ENCODE measurements around the gene BRK1. TPM values are rescaled to one million over a fixed set of nuclear protein-coding genes. Genes with fewer than 3 reads are reported as not detected.

BRK1 gene
- total and polyA plus RNA-seq, 4 donors, result 28.3 to 82.2 (median 67.9) TPM

DNA sequence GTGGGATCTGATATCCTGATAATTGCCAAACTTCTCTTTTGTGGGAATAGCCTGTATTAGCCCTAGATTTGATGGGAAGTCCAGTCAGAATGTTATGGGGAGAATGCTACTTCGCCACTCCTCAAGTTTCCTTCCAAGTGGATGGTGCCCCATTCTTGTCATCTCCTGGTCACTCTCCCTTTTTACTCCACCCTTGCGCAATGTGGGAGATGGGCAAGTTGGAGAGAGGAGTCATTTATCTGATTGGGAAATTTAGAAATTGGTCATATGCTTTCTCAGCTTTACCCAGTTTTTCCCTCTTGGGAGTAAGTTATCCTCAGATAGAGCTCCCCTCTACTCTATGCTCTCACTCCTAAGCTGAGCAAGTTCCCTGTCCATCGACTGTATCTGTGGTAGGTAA lies 21.8 kb upstream of the BRK1 start:
- no peak for TF ChIP-seq FOXA1 (IDR thresholded peaks at IDR 0.05)
- TF ChIP-seq, protein P1, sequence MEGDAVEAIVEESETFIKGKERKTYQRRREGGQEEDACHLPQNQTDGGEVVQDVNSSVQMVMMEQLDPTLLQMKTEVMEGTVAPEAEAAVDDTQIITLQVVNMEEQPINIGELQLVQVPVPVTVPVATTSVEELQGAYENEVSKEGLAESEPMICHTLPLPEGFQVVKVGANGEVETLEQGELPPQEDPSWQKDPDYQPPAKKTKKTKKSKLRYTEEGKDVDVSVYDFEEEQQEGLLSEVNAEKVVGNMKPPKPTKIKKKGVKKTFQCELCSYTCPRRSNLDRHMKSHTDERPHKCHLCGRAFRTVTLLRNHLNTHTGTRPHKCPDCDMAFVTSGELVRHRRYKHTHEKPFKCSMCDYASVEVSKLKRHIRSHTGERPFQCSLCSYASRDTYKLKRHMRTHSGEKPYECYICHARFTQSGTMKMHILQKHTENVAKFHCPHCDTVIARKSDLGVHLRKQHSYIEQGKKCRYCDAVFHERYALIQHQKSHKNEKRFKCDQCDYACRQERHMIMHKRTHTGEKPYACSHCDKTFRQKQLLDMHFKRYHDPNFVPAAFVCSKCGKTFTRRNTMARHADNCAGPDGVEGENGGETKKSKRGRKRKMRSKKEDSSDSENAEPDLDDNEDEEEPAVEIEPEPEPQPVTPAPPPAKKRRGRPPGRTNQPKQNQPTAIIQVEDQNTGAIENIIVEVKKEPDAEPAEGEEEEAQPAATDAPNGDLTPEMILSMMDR (IDR thresholded peaks at IDR 0.05; ENCODE audit: low read depth, low read length, missing input control), result no peak
- no peak for TF ChIP-seq NR2F2 (IDR thresholded peaks at IDR 0.05)
- TF ChIP-seq HNF4A (conservative IDR thresholded peaks at IDR 0.05), result no peak
- TF ChIP-seq, protein P2, sequence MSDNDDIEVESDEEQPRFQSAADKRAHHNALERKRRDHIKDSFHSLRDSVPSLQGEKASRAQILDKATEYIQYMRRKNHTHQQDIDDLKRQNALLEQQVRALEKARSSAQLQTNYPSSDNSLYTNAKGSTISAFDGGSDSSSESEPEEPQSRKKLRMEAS (IDR thresholded peaks at IDR 0.05), result no peak
- TF ChIP-seq SP1 (IDR thresholded peaks at IDR 0.05), result no peak
- TF ChIP-seq GABPA (IDR thresholded peaks at IDR 0.05 in 1 of 2, conservative IDR thresholded peaks at IDR 0.05 in 1 of 2), result no peak
- TF ChIP-seq EGR1 (IDR thresholded peaks at IDR 0.05; ENCODE audit: low read depth in 2 of 2), result no peak
- no peak for TF ChIP-seq FOXA2 (IDR thresholded peaks at IDR 0.05)
- TF ChIP-seq, protein P3, sequence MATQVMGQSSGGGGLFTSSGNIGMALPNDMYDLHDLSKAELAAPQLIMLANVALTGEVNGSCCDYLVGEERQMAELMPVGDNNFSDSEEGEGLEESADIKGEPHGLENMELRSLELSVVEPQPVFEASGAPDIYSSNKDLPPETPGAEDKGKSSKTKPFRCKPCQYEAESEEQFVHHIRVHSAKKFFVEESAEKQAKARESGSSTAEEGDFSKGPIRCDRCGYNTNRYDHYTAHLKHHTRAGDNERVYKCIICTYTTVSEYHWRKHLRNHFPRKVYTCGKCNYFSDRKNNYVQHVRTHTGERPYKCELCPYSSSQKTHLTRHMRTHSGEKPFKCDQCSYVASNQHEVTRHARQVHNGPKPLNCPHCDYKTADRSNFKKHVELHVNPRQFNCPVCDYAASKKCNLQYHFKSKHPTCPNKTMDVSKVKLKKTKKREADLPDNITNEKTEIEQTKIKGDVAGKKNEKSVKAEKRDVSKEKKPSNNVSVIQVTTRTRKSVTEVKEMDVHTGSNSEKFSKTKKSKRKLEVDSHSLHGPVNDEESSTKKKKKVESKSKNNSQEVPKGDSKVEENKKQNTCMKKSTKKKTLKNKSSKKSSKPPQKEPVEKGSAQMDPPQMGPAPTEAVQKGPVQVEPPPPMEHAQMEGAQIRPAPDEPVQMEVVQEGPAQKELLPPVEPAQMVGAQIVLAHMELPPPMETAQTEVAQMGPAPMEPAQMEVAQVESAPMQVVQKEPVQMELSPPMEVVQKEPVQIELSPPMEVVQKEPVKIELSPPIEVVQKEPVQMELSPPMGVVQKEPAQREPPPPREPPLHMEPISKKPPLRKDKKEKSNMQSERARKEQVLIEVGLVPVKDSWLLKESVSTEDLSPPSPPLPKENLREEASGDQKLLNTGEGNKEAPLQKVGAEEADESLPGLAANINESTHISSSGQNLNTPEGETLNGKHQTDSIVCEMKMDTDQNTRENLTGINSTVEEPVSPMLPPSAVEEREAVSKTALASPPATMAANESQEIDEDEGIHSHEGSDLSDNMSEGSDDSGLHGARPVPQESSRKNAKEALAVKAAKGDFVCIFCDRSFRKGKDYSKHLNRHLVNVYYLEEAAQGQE (IDR thresholded peaks at IDR 0.05), result no peak
- no peak for TF ChIP-seq RAD21 (IDR thresholded peaks at IDR 0.05)
- TF ChIP-seq TAF1 (conservative IDR thresholded peaks at IDR 0.05), result no peak
- no peaks in the 10 kb centered on the region for H3K9me3 ChIP-seq (ENCODE audit: control insufficient read depth in 4 of 4, low read length in 3 of 4)
- 98% methylated on average over 3 of the region's 3 CpGs for WGBS
- H3K9ac ChIP-seq (ENCODE audit: low read depth in 1 of 2, low read length in 2 of 2), result no peak overlapping the region
- no peak for DNase-seq (ENCODE audit: low spot score)
- H3K36me3 ChIP-seq (ENCODE audit: control insufficient read depth in 4 of 4, insufficient read depth in 3 of 4, low read depth in 1 of 4, low read length in 3 of 4), result no peaks in the 10 kb centered on the region
- H3K4me1 ChIP-seq (ENCODE audit: control insufficient read depth in 4 of 4, insufficient read depth in 4 of 4, low read length in 3 of 4), result no peaks in the 10 kb centered on the region
- H3K27ac ChIP-seq (ENCODE audit: low read depth in 1 of 2, low read length in 2 of 2), result no peak overlapping the region
- no peak overlapping the region for H3K4me3 ChIP-seq (ENCODE audit: low read depth in 1 of 3, low read length in 3 of 3)
- no peaks in the 10 kb centered on the region for H3K27me3 ChIP-seq (ENCODE audit: control insufficient read depth in 4 of 4, insufficient read depth in 4 of 4, low read length in 3 of 4)

DNA sequence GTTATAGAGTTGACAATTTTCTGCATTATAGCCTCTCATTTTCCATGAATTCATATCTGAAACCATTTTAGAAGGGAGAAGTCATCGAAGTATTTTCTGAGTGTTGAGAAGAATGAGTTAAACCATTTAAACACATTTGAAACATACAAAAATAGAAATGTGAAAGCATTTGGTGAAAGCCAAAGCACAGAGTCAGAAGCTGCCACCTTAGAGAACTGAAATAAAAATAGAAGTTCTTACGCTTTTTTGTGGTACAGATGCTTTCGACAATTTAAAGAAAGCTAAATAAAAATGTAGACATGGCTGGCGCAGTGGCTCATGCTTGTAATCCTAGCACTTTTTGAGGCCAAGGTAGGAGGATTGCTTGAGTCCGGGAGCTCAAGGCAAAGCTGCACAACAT lies 16.4 kb upstream of the BRK1 start:
- Histone ChIP-seq H3K9me3 (ENCODE audit: control insufficient read depth in 4 of 4, low read length in 3 of 4) (no peaks in the 10 kb centered on the region), H3K4me3 (ENCODE audit: low read depth in 1 of 3, low read length in 3 of 3) (no peak overlapping the region), H3K4me1 (ENCODE audit: control insufficient read depth in 4 of 4, insufficient read depth in 4 of 4, low read length in 3 of 4) (no peaks in the 10 kb centered on the region), H3K36me3 (ENCODE audit: control insufficient read depth in 4 of 4, insufficient read depth in 3 of 4, low read depth in 1 of 4, low read length in 3 of 4) (no peaks in the 10 kb centered on the region), H3K9ac (ENCODE audit: low read depth in 1 of 2, low read length in 2 of 2) (no peak overlapping the region), H3K27me3 (ENCODE audit: control insufficient read depth in 4 of 4, insufficient read depth in 4 of 4, low read length in 3 of 4) (no peaks in the 10 kb centered on the region), H3K27ac (ENCODE audit: low read depth in 1 of 2, low read length in 2 of 2) (no peak overlapping the region)
- WGBS, result 96% methylated on average over 5 of the region's 5 CpGs
- no peak for DNase-seq (ENCODE audit: low spot score)
- no peak for TF ChIP-seq FOXA1 (IDR thresholded peaks at IDR 0.05)
- no peak for TF ChIP-seq FOXA2 (IDR thresholded peaks at IDR 0.05)
- no peak for TF ChIP-seq TAF1 (conservative IDR thresholded peaks at IDR 0.05)
- no peak for TF ChIP-seq SP1 (IDR thresholded peaks at IDR 0.05)
- TF ChIP-seq, protein P3 (IDR thresholded peaks at IDR 0.05), result no peak
- no peak for TF ChIP-seq JUND (IDR thresholded peaks at IDR 0.05)
- TF ChIP-seq, protein P4, sequence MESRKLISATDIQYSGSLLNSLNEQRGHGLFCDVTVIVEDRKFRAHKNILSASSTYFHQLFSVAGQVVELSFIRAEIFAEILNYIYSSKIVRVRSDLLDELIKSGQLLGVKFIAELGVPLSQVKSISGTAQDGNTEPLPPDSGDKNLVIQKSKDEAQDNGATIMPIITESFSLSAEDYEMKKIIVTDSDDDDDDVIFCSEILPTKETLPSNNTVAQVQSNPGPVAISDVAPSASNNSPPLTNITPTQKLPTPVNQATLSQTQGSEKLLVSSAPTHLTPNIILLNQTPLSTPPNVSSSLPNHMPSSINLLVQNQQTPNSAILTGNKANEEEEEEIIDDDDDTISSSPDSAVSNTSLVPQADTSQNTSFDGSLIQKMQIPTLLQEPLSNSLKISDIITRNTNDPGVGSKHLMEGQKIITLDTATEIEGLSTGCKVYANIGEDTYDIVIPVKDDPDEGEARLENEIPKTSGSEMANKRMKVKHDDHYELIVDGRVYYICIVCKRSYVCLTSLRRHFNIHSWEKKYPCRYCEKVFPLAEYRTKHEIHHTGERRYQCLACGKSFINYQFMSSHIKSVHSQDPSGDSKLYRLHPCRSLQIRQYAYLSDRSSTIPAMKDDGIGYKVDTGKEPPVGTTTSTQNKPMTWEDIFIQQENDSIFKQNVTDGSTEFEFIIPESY (IDR thresholded peaks at IDR 0.05), result no peak
- TF ChIP-seq GABPA (IDR thresholded peaks at IDR 0.05 in 1 of 2, conservative IDR thresholded peaks at IDR 0.05 in 1 of 2), result no peak
- no peak for TF ChIP-seq HNF4G (IDR thresholded peaks at IDR 0.05)
- no peak for TF ChIP-seq RAD21 (IDR thresholded peaks at IDR 0.05)

Data from liver (tissue), 9 donors.